ENCODE data around the gene ATXN2.
A peak's percentile ranks its signal among the peaks of the same experiment; 100 is the strongest.

ATXN2 gene

DNA sequence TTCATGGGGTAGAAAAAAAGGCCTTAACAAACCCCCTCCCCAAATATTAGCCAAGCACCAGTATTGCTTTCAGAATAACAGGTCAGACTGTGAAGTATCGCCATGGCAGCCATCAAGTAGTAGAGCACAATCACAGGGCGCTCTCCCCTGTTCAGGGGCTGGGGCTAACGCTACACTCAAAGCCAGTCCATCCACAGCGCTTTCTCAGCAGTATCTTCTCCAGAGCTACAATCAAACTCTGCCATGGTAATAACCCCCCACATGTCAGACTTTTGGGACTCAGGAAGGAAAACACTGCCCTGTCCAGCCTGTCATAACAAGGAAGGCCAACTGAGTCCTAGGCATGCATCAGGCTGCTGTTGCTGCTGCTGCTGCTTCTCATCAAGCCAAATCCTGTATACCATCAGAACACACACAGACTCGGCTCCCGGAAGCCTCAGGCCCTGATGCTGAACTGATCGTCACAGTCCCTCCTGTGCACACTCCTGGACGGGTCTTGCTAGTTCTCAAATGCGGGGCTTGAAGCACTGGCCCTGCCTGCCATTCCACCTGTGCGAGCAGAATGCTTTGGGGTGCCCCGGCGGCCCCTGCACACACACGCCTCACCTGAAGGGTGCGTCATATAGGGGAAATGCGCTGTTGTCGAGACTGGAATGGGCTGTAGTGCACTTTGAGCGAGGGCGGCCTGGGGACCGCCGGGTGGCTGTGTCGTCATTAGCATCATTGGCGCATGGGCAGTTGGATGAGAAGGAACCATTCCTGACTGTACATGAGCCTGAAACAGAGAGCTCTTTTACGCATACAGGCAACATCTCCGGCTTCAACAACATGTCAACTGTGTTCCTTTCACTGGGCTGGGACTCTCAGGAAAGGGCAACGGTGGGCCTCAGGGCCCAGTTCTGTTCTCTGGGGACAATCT is 145.8 kb downstream of the ATXN2 start:
- DNase-seq (ENCODE audit: low read depth in 2 of 2, low spot score in 1 of 2) = no peak

DNA sequence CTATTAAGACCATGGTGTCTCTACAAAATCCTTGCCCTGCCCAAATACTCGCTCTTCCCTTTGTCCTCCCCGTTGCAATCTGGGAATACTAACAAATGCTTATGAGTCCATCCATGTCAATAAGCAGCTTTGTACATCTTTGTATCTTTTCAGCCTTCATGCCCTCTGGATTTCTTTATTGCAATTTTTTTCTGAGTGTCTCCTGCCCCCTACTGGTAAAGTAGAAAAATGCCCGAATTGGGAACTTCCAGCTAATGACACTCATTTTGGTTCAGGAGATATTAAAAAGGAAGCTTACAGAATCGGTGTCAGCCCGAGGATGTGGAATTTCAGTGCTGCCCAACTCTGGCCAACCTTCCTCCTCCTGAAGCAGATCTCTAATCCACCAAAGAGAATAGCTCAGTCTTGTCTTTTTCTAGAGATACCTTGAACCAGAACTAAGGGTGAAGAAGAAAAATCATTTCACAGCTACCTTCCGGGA is 147.4 kb downstream of the ATXN2 start:
- DNase-seq (ENCODE audit: low read depth in 2 of 2, low spot score in 1 of 2) = no peak

DNA sequence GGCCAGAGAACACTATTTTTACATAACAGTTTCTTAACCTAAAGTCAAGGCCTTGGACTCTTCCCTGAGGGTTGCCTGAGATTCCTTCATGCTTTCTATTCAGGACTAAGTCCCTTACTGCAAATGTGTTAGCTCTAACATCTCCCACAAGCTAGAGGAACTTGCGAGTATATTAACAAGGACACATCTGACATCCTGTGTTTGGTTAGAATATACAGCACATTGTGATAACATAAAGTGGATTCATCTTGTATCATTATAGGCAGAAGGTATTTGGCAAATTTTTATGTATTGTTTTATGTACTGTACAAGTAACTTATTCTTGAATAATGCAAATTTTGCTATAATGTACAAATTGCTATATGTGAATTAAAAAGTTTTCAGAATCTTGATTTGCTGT is 147.9 kb downstream of the ATXN2 start:
- no peak for DNase-seq (ENCODE audit: low read depth in 2 of 2, low spot score in 1 of 2)

DNA sequence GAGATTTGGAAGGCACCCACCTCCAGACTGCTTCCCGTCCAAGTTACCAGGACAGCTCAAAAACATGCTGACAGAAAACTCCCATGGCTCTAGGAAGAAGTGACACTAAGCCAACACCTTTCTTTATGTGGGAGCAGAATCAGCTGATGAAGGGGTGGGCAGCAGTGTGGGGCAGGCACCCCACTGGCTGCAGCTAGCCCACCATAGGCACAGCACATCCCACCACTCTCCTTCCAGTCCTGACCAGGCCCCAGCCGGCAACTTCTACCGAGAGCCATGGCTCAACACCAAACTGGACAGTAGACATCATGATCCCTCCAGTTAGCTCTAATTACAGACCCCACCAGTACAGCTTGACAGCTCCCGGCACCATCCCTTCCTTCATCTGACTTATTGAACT is 148.4 kb downstream of the ATXN2 start:
- no peak for DNase-seq (ENCODE audit: low read depth in 2 of 2, low spot score in 1 of 2)

DNA sequence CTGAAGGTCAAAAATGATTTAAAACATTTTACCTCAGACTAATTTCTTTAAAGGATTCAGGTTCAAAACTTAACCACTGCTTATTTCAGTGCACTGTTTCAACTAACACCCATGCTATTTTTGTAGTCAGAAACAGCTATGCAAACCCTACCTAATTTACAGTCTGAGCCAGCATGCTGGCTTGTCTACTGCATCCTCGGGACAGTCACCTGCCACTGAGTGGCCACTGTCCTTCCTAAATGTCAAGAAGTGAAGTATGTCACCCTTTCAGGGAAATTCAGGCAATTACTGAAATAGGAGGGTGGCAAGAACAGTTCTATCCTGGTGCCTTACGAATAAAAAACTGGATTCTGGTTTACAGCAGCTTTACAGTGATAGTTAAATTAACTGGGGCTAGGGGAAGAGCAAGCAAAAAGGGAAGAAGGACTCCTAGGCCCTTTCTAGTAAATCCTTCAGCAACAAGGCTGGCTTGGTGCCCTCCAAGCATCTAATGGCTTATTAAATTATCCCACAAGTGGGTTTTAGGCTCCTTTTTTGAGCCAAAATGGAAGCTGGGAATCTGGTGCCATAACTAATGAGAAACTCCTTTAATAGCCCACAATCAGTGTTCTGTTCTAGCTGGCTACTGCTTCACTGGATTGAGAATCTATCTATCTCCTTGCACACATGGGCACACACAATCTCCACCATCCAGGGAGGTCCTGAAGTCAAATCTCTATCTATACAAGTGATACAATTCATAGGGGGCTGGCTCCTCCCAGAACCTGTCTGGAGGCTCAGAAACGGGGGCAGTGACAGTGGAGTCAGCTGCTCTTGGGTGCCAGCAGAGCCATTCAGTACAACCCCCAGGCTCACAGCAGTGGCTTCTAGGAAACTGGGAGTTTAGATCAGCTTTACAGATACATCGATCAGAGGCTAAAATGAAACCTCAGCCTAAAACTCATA is 150.0 kb downstream of the ATXN2 start:
- DNase-seq (ENCODE audit: low read depth in 2 of 2, low spot score in 1 of 2) = no peak

DNA sequence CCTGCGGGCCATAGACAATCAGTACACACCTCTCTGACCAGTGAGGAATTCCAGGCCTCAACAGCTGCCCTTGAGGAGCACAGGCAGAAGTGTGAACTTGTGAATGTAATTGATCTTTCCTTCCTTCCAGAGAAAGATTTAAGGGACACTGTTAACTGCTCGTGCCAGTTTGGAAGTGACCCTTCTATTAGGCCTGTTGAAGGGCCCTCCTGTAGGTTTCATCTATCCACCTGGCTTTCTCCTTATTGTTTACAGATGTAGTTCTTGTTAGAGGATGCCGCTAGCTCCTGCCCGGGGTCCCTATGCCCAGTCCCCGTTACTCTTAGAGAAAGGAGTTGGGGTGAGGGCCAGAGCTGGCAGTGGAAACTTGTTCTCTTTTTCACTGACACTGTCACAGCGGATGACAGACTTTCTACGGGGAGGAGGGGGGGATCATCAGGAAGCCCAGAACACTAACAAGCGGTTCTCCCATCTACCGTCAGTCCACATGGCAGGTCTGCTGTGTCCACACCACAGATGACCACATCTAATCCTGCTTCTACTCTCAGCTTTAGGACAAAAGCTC is 150.8 kb downstream of the ATXN2 start:
- no peak for DNase-seq (ENCODE audit: low read depth in 2 of 2, low spot score in 1 of 2)

DNA sequence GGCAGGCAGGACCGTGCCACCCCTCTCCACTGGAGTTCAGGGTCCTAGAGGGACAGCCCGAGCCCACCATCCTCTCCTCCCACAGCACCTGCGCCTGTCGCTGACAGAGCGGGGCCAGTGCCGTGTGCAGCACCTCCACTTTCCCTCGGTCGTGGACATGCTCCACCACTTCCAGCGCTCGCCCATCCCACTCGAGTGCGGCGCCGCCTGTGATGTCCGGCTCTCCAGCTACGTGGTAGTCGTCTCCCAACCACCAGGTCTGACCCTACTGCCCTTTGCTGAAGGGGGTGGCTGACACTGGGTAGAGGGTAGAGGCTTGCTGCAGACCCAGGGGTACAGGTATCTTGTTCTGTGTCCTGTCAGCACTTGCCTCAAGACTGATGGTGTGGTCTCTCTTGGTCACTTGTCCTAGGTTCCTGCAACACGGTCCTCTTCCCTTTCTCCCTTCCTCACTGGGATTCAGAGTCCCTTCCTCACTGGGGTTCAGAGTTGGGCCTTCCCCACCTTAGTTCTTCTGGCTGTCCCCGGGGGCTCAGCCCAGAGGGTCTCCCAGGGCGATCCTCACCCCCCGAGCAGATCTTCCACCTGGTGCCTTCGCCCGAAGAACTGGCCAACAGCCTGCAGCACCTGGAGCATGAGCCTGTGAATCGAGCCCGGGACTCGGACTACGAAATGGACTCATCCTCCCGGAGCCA is 151.4 kb downstream of the ATXN2 start:
- DNase-seq (ENCODE audit: low read depth in 2 of 2, low spot score in 1 of 2) = no peak

DNA sequence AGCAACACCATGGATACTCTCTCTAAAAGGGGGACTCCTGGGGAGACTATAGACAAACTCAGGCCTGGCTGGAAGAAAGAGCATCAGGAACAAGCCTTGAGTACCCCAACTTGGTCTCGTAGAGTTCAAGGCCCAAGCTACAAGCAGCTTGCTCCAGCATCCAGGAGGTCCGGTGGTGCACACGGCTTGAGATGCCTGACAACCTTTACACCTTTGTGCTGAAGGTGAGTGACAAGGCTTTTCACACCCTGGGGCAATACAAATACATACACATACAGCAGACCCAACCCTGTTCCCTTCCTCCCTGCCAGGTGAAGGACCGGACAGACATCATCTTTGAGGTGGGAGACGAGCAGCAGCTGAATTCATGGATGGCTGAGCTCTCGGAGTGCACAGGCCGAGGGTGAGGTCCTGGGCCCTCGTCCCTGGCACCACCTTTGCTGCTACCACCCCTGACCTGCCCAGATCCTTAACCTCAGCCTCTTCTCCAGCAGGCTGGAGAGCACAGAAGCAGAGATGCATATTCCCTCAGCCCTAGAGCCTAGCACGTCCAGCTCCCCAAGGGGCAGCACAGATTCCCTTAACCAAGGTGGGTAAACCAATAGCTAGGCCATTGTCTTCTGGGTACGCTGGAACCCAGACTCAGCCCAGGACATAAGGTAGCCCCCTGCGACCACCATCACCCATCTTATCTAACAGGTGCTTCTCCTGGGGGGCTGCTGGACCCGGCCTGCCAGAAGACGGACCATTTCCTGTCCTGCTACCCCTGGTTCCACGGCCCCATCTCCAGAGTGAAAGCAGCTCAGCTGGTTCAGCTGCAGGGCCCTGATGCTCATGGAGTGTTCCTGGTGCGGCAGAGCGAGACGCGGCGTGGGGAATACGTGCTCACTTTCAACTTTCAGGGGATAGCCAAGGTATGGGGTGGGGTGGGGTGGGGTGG is 152.2 kb downstream of the ATXN2 start:
- DNase-seq (ENCODE audit: low read depth in 2 of 2, low spot score in 1 of 2) = no peak

DNA sequence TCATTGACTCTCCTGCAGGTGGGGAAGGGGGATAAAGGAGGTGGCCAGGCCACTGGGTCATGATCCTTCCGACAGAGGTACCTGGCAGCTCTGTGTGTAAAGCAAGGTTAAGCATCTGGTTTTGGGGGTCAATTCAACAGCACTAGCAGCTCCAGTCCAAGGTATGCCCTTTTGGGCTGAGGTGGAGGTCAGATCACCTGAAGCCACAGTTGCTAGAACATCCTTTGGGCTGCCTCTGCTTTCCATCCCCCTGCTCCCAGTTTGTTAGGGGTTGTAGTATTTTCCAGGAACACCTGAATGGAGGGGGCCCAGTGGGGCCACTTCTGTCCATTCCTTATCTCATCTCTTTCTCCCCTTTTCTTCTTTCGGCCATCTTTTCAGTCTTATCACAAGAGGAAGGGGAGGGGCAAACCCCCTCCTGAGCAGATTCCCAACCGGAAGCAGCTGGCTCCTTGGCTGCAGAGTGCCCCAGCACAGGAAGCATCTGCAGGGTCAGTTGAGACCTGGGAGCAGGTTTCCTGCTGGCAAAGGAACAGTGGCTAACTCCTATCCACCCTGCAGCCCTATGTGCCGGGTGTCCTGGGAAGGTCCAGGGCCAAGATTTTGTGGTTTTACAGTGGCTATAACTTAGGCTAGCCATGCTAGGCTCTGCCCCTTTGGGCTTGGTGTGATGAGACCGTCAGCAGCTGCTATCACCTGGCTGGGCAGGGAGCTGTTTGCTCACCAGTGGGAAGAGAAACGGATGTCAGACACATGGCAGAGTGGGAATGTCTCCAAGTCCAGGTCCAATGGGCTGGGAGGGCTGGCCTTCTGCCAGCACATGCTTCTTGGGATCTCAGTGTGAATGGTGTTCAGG is 153.2 kb downstream of the ATXN2 start:
- no peak for DNase-seq (ENCODE audit: low read depth in 2 of 2, low spot score in 1 of 2)

DNA sequence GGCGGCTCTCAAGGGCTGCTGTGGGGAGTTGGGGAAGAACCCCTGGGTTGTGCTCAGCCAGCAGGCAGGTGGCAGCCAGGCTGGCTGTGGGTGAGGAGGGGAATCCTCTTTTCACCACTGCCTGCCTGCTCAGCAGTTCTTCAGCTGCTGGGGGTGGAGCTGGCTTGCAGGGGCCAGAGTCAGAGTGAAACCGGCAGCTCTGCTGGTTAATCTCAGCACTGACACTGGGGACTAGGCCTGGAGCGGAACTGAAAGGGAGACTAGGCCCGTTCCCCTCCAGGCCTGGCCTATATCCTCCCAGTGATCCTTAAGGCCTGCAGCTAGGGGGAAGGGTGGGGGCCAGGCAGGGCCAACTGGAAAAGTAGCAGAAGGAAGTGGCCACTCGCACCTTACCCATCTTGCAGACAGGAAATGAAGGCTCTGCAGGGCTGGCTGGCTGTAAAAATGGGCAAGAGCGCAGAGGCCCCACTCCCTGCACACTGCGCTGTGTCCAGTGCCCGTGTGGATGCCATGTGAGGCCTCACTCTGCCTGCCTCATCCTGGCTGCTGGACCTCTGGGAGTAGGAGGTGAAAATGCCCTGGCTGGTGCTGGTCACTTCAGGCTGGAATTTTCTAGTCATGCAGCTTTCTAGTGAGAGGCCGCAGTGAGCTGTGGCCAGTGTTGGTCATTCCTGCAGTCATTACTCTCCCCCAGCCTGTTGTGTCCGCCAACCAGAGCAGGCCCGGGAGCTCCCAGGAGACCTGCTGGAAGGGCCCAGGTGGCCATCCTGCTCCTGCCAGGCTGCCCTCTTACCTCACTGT is 154.0 kb downstream of the ATXN2 start:
- DNase-seq (ENCODE audit: low read depth in 2 of 2, low spot score in 1 of 2) = peak in 1 of 2 donors; percentile 60

DNA sequence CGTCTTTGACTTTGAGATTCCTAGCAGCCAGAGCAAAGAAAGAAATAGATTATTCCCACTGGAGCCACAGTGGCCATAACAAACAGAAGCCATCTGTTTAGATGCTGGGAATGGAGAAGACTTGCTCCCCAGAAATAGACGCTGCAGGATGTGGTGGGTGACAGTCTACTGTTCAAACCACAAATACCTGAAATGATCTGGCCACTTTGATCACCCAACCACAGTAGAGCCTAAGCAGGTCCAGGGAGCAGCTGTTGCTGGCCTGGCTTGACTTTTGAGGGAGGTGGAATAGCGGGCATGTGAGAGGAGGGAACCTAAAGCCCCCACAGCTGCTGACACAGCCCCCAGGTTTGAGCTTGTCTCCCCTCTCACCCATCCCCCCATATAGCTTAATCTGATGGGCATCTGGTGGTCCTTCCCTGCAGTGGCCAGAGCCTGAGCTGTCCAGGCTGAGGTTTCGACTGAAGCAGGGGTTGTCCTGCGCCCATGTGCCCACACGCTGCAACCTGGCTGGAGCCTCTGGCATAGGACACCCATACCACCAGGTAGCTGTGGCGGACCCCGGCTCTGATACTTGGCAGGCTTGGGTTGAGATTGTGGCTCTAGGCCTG is 154.7 kb downstream of the ATXN2 start:
- DNase-seq (ENCODE audit: low read depth in 2 of 2, low spot score in 1 of 2) = no peak

DNA sequence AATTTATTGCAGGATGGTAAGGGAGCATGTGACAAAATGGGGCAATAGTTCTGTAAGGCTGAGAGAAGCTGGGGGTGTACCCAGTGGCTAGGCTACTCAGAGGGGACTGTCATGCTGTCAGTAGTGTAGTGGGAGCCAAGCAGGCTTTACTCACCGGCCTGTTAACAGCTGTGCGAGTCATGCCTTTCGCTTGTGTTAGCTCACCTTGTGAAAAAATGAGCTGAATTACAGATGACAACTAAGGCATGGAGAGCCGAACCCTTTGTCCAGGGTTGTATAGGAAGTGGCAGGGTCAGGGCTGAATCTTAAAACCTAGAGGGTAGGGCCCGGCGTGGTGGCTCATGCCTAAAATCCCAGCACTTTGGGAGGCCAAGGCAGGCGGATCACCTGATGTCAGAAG is 155.5 kb downstream of the ATXN2 start:
- no peak for DNase-seq (ENCODE audit: low read depth in 2 of 2, low spot score in 1 of 2)

DNA sequence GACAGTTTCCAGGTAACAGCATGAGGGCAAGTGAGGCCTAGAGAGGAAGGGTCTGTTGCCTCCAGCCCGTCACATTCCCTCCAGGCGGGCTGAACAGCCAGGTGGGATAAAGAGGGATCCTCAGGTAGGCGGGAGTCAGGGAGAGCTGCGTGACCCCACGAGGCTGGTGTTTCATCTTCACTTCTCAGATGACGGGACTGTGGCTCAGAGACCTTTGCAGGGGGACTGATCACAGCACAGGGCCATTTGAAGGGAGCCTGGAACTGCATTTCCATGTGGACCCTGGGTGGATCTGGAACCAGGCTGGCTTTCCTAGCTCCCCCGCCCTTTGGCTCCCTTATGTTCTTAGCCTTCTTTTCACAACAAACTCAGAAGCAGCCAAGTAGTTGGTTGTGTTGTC is 156.0 kb downstream of the ATXN2 start:
- DNase-seq (ENCODE audit: low read depth in 2 of 2, low spot score in 1 of 2) = no peak

DNA sequence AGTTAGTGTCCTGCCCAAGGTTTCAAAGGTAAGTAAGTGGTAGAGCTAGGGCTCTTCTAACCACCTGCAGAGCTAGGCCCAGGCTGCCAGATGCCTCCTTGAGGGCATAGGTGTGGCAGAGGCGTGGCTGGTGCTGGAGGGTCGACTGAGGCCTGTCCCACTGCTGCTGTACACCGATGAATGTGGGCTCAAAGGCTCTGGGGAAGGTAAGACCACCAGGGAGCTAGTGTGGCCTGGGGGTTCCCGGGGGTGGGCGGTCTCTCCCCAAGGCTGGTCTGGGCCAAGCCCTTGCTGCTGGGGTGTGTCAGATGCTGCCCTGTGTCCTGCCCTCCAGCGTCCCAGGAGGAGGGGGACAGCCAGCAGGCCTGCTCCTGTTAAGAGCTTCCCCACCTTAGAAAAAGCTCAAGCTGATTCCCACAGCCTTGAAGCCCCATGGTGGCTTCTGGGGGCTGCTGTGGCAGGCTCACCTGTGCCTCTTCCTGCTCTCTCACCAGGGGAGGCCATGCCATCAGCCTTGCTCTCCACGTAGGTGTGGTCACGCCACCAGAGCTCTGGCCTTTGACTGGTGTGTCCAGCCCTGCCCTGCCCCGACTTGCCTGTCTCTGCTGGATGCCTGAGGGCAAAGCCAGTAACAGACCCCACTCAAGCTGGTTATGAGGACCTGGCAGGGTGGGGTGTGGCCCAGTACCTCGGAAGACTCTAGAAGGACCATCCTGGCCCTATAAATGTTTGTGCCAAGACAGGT is 156.6 kb downstream of the ATXN2 start:
- no peak for DNase-seq (ENCODE audit: low read depth in 2 of 2, low spot score in 1 of 2)

DNA sequence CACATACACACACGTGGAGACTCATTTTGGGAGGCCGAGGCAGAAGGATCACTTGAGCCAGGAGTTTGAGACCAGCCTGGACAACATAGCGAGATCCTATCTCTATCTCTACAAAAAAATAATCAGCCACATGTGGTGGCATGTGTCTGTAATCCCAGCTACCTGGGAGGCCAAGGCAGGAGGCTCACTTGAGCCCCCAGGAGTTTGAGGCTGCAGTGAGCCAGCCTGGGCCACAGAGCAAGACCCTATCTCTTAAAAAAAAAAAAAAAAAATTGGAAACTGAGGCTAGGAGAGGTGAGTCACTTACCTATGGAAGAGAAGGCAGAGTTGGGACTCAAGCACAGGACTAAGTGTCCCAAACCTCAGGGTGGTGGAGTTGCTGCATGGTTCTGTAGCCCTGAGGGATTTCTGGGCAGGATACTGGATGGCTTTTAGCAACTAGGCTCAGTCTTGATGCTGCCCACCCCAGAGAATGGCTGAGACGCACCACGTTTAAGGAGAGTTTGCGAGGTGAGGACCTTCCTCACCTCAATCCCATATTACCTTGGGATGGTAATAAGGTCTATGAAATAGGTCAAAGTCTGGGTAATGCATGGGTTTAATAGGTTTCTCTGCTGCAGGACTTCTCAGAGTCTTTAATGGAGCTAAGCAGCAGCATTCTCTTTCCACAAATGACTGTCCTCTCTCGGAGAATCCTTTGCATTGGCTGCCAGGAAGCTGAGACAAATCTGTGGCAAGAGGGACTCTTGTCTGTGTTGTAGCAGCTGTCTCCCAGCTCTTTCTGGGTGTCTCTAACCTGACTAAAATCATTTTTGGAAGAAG is 157.8 kb downstream of the ATXN2 start:
- no peak for DNase-seq (ENCODE audit: low read depth in 2 of 2, low spot score in 1 of 2)

DNA sequence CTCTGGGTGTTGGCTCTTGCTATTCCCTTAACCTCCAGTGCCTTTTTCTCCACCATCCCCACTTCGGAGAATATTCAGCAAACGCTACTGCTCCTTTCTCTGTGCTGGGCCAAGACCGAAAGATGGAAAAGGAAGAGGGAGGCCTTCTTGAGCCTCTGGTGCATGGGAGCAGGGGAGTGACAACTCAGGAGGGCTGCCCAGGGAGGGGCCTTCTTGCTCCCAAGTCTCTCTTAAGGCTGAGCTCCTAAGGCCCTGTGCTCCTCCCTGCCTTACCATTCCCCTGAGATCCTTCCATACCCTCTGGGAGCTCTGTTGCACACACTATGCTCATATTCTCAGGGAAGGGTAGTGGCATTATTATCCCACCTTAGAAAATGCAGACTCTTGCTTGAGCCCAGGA is 158.5 kb downstream of the ATXN2 start:
- no peak for DNase-seq (ENCODE audit: low read depth in 2 of 2, low spot score in 1 of 2)
